K562 (cell line): Measurements from ENCODE around the gene HBM. TPM values are rescaled to one million over a fixed set of nuclear protein-coding genes. Genes with fewer than 3 reads are reported as not detected.

Experiments used
- ATAC-seq: fragments of 200-7000 bp; cut with Tn5 transposase; 3 replicates; pipeline ENCODE4 v1.9.1; 2020; ENCODE audit warnings: moderate library complexity
- BruUV-seq: library from RNA; stranded (reverse); fragments of 400-500 nt; replicated peaks from 2 replicates; lab custom pipeline; 2021; lab: Mats Ljungman, UMichigan
- CTCF ChIA-PET: fragments of 300-600 bp; formaldehyde crosslinking; extraction: SDS; loops from one replicate; lab custom pipeline; 2021; ENCODE audit warnings: low intra/inter-chr PET ratio; lab: Yijun Ruan, JAX
- POLR2A ChIA-PET: fragments of 300-600, 350-650 bp; sonication (Branson Sonifier 250); formaldehyde crosslinking; extraction: SDS; loops from one replicate; lab custom pipeline; 2021; ENCODE audit warnings: antibody characterized with exemption, inconsistent platforms; lab: Yijun Ruan, JAX
- DNase-seq, 4 experiments: peaks; one replicate each; pipeline versions ENCODE4 v3.0.0 to v3.0.0-alpha.2; 2011 to 2018; ENCODE audit warnings: low spot score in 3 of 4, mixed read lengths in 3 of 4; ENCODE audit errors: extremely low read depth in 1 of 4
- FAIRE-seq: peaks from 2 replicates; lab custom pipeline; 2011; peaks lifted over from hg19 to GRCh38; lab: Jason Lieb, UNC
- H2AFZ ChIP-seq: 2 replicates; pipeline ENCODE4 v1.6.0; 2011; ENCODE audit warnings: low read depth, low read length, control low read depth, inconsistent platforms
- H3K27ac ChIP-seq: fragments of 200-600 bp; 3 replicates; pipeline ENCODE4 v1.8.0; 2011; ENCODE audit warnings: low read depth, mild to moderate bottlenecking, control low read depth, inconsistent platforms, low read length, moderate library complexity, mixed read lengths; ENCODE audit errors: extremely low read depth
- H3K27me3 ChIP-seq, 2 experiments: fragments of 300-600 bp in 1 of 2; 2 replicates in 1 of 2; 3 replicates in 1 of 2; pipeline versions ENCODE4 v1.6.0 to v1.8.0; 2011; ENCODE audit warnings: inconsistent platforms in 2 of 2, low read length in 2 of 2, mild to moderate bottlenecking in 1 of 2, mixed read lengths in 1 of 2, moderate library complexity in 1 of 2; ENCODE audit not compliant: control insufficient read depth in 2 of 2, insufficient read depth in 2 of 2
- H3K36me3 ChIP-seq: fragments of 300-600 bp; 3 replicates; pipeline ENCODE4 v1.8.0; 2011; ENCODE audit warnings: mild to moderate bottlenecking, low read length, inconsistent platforms; ENCODE audit not compliant: control insufficient read depth, insufficient read depth
- H3K4me1 ChIP-seq, 2 experiments: fragments of 200-600 bp in 1 of 2; replicated peaks in 1 of 2; 2 replicates in 1 of 2; 3 replicates in 1 of 2; pipeline versions ENCODE4 v1.5.1 to v1.8.0; 2011; ENCODE audit warnings: inconsistent platforms in 2 of 2, low read length in 2 of 2, mild to moderate bottlenecking in 1 of 2, mixed read lengths in 1 of 2, moderate library complexity in 1 of 2; ENCODE audit not compliant: control insufficient read depth in 2 of 2, insufficient read depth in 2 of 2
- H3K4me2 ChIP-seq: 2 replicates; pipeline ENCODE4 v1.6.1; 2011; ENCODE audit warnings: low read length, control low read depth, inconsistent platforms, mixed read lengths; ENCODE audit not compliant: insufficient read depth
- H3K4me3 ChIP-seq: fragments of 200-600 bp; sonication (generic), shearing (Covaris generic); 2 replicates; pipeline ENCODE4 v1.5.1; 2016; ENCODE audit warnings: control low read depth, inconsistent platforms
- H3K79me2 ChIP-seq: fragments of 200-600 bp; 3 replicates; pipeline ENCODE4 v1.8.0; 2011; ENCODE audit warnings: low read length, inconsistent platforms; ENCODE audit not compliant: control insufficient read depth, insufficient read depth
- H3K9ac ChIP-seq, 2 experiments: 2 replicates each; pipeline versions ENCODE4 v1.6.0 to v1.6.1; 2011; ENCODE audit warnings: low read depth in 2 of 2, low read length in 2 of 2, control low read depth in 1 of 2, inconsistent platforms in 1 of 2, mild to moderate bottlenecking in 1 of 2, mixed read lengths in 1 of 2; ENCODE audit not compliant: insufficient read depth in 1 of 2
- H3K9me1 ChIP-seq: one replicate; pipeline ENCODE4 v1.6.0; 2011; ENCODE audit warnings: inconsistent platforms, mild to moderate bottlenecking, low read length, moderate library complexity; ENCODE audit not compliant: control insufficient read depth, insufficient read depth
- H3K9me3 ChIP-seq: replicated peaks from 2 replicates; pipeline ENCODE4 v1.5.1; 2011; ENCODE audit warnings: low read depth, low read length, inconsistent platforms; ENCODE audit not compliant: control insufficient read depth, insufficient read depth
- H4K20me1 ChIP-seq: replicated peaks from 2 replicates; pipeline ENCODE4 v1.6.1; 2011; ENCODE audit warnings: low read length, inconsistent platforms, mixed read lengths; ENCODE audit not compliant: control insufficient read depth, insufficient read depth
- CREB1 ChIP-seq, 2 experiments: sonication (generic) in 1 of 2; formaldehyde crosslinking in 1 of 2; IDR thresholded peaks; 2 replicates each; pipeline versions ENCODE4 v1.6.1 to v1.8.0; 2012 to 2022; ENCODE audit warnings: inconsistent platforms in 1 of 2, mild to moderate bottlenecking in 1 of 2, missing genetic modification reagents in 1 of 2, moderate library complexity in 1 of 2
- E2F3 ChIP-seq: fragments of 250-450 bp; sonication (Bioruptor Pico); IDR thresholded peaks from 2 replicates; pipeline ENCODE4 v1.4.0; 2020; ENCODE audit warnings: mild to moderate bottlenecking
- KLF16 ChIP-seq: IDR thresholded peaks from 2 replicates; pipeline ENCODE4 v1.6.1; 2016; ENCODE audit warnings: antibody characterized with exemption
- MTF1 ChIP-seq: fragments of 250-450 bp; sonication (Bioruptor Pico); IDR thresholded peaks from 2 replicates; pipeline ENCODE4 v1.9.0; 2021; ENCODE audit warnings: moderate library complexity, mild to moderate bottlenecking, inconsistent platforms, borderline replicate concordance
- MYNN ChIP-seq, 2 experiments: sonication (generic); formaldehyde crosslinking in 1 of 2; IDR thresholded peaks; 2 replicates each; pipeline versions ENCODE4 v1.5.0 to v1.6.1; 2016 to 2020; ENCODE audit warnings: antibody characterized with exemption in 1 of 2, missing genetic modification reagents in 1 of 2
- NFE2L1 ChIP-seq: fragments of 450-650 bp; IDR thresholded peaks from 2 replicates; pipeline ENCODE4 v1.6.1; 2016; ENCODE audit warnings: missing genetic modification characterization, low read depth, mild to moderate bottlenecking, missing compliant biosample characterization, moderate library complexity, borderline replicate concordance
- NFYB ChIP-seq: IDR thresholded peaks from 2 replicates; pipeline ENCODE4 v1.6.1; 2011; ENCODE audit warnings: mild to moderate bottlenecking, moderate library complexity; ENCODE audit not compliant: insufficient read length; ENCODE audit errors: extremely low read depth
- POLR2A ChIP-seq: fragments of 450-650 bp; conservative IDR thresholded peaks from 2 replicates; pipeline ENCODE4 v1.6.1; 2016
- POLR2G ChIP-seq: fragments of 200-400 bp; formaldehyde crosslinking; IDR thresholded peaks from 2 replicates; pipeline ENCODE4 v1.6.1; 2017; ENCODE audit warnings: low read depth, mild to moderate bottlenecking, antibody characterized with exemption, low read length, moderate library complexity
- PPARD ChIP-seq: fragments of 250-450 bp; sonication (Bioruptor Pico); IDR thresholded peaks from 2 replicates; pipeline ENCODE4 v1.8.0; 2022; ENCODE audit warnings: inconsistent platforms, mild to moderate bottlenecking, moderate library complexity
- SUPT5H ChIP-seq: fragments of 450-650 bp; IDR thresholded peaks from 2 replicates; pipeline ENCODE4 v1.6.1; 2016
- ZC3H11A ChIP-seq: IDR thresholded peaks from 2 replicates; pipeline ENCODE4 v1.6.1; 2012; ENCODE audit warnings: low read depth, low read length, improper control_type of control experiment
- ZNF277 ChIP-seq: fragments of 250-450 bp; sonication (Bioruptor Pico); IDR thresholded peaks from 2 replicates; pipeline ENCODE4 v1.8.0; 2022; ENCODE audit warnings: inconsistent platforms, mild to moderate bottlenecking, moderate library complexity, borderline replicate concordance
- ZNF551 ChIP-seq: fragments of 250-450 bp; sonication (Bioruptor Pico); IDR thresholded peaks from 2 replicates; pipeline ENCODE4 v1.5.0; 2021; ENCODE audit warnings: mild to moderate bottlenecking, moderate library complexity
- ZNF76 ChIP-seq: fragments of 250-450 bp; sonication (Bioruptor Pico); IDR thresholded peaks from 2 replicates; pipeline ENCODE4 v1.4.0; 2020; ENCODE audit warnings: mild to moderate bottlenecking, moderate library complexity, borderline replicate concordance
- WGBS: fragments of 100-300 bp; shearing (Covaris generic); methylation state at CpG from one replicate; pipeline ENCODE4 v1.1.6; 2016; ENCODE audit warnings: low coverage, mixed read lengths; ENCODE audit not compliant: insufficient coverage; ENCODE audit errors: missing lambda C conversion rate; 5-methylcytosine and 5-hydroxymethylcytosine counted together
- in situ Hi-C: fragments of 300-500 bp; cut with MboI; formaldehyde crosslinking; loops from 4 replicates; pipeline ENCODE4 v1.15.0; 2018; ENCODE audit warnings: inconsistent platforms, mixed read lengths
- intact Hi-C: fragments of 100-400 bp; cut with micrococcal nuclease; formaldehyde crosslinking; loops from 2 replicates; pipeline ENCODE4 v1.14.2; 2022
- polyA plus RNA-seq, 8 experiments: library from polyadenylated mRNA; depleted of rRNA in 4 of 8; stranded (reverse) in 5 of 8; unstranded in 3 of 8; fragments of >200 nt; fragmentation: Nextera tagmentation in 2 of 8; fragmentation: Illumina TruSeq in 1 of 8; extraction: Ambion mirVana in 2 of 8; extraction: Trizol in 1 of 8; gene quantifications; 2 replicates each; pipeline versions ENCODE4 v1.2.1 to v1.2.3, GENCODE V29; 2011 to 2014; ENCODE audit warnings: inconsistent platforms in 1 of 8, missing spikeins in 1 of 8
- total RNA-seq, 7 experiments: library from RNA; depleted of rRNA in 6 of 7; stranded (reverse); fragments of >200 nt in 6 of 7; fragmentation: Illumina TruSeq in 2 of 7; extraction: Trizol in 2 of 7; gene quantifications; 2 replicates each; pipeline versions ENCODE4 v1.2.1 to v1.2.3, GENCODE V29; 2011 to 2021; ENCODE audit warnings: low replicate concordance in 1 of 7
- TF ChIP-seq, protein P1 (sequence below): fragments of 250-450 bp; sonication (Bioruptor Pico); IDR thresholded peaks from 2 replicates; pipeline ENCODE4 v1.5.0; 2021

The HBM gene
- total and polyA plus RNA-seq, 9 of the 15 experiments (the other 6 are each of a cell fraction or from before 2014, with no cell fraction given): not detected

GRCh38 chr16:183005-183404, 17.2 kb downstream of the HBM start:
- 97% methylated on average over 5 of the region's 7 CpGs for WGBS
- H3K4me3 ChIP-seq: no peak overlapping the region
- intact Hi-C loops (no loop called here), in situ Hi-C loops (loop anchor here (5.0 kb wide), 1 partner anchor 76 kb away; no protein-coding TSS in a partner anchor)
- TF ChIP-seq, protein P1, sequence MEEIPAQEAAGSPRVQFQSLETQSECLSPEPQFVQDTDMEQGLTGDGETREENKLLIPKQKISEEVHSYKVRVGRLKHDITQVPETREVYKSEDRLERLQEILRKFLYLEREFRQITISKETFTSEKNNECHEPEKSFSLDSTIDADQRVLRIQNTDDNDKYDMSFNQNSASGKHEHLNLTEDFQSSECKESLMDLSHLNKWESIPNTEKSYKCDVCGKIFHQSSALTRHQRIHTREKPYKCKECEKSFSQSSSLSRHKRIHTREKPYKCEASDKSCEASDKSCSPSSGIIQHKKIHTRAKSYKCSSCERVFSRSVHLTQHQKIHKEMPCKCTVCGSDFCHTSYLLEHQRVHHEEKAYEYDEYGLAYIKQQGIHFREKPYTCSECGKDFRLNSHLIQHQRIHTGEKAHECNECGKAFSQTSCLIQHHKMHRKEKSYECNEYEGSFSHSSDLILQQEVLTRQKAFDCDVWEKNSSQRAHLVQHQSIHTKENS (CRISPR knock-in tag): no peak
- TF ChIP-seq KLF16 (no peak), NFE2L1 (no peak), ZC3H11A (no peak), ZNF76 (CRISPR knock-in tag) (no peak), NFYB (no peak), E2F3 (CRISPR knock-in tag) (no peak), ZNF277 (CRISPR knock-in tag) (no peak), SUPT5H (0 out of 2 replicates have a peak, but pooled peaks have one; percentile 15), POLR2G (peak; percentile 33), POLR2A (peak; percentile 26; the same call in 1 of the 2 replicates), MYNN (IDR thresholded peaks at IDR 0.05) (0 out of 2 replicates have a peak, but pooled peaks have one; percentile 14), MYNN (CRISPR knock-in tag; IDR thresholded peaks at IDR 0.05) (no peak), PPARD (CRISPR knock-in tag) (no peak), CREB1 (IDR thresholded peaks at IDR 0.05) (no peak), CREB1 (CRISPR knock-in tag; IDR thresholded peaks at IDR 0.05) (no peak), MTF1 (no peak), ZNF551 (no peak)
- DNase-seq (no peak), FAIRE-seq (no peak), ATAC-seq (no peak)
- no peaks in the 10 kb centered on the region for H3K9me3 ChIP-seq
- ChIA-PET POLR2A (interaction anchor here (0.9 to 1.2 kb wide), 3 partner anchors 12 to 118 kb away, joined by 3 to 5 read pairs (median 3); no protein-coding TSS in a partner anchor), CTCF (interaction anchor here (1.2 to 4.5 kb wide), 4 partner anchors 76 to 117 kb away, joined by 4 to 42 read pairs (median 34); no protein-coding TSS in a partner anchor)
- peaks cover 36% of the 10 kb centered on the region for H3K79me2 ChIP-seq
- H3K27me3 ChIP-seq: no peaks in the 10 kb centered on the region
- H3K9me1 ChIP-seq: peaks cover 3% of the 10 kb centered on the region
- TSS peak; percentile 30 for BruUV-seq
- H2AFZ ChIP-seq: no peak overlapping the region
- peaks cover 17 to 48% of the 10 kb centered on the region in 2 experiments; a peak in 4 of 5 replicates for H3K4me1 ChIP-seq
- H4K20me1 ChIP-seq: 0 out of 2 replicates have a peak, but pooled peaks cover 6% of the 10 kb centered on the region
- peaks cover 36% of the 10 kb centered on the region for H3K36me3 ChIP-seq
- H3K27ac ChIP-seq: no peak overlapping the region
- H3K9ac ChIP-seq: peak overlapping the region in 1 of 2 experiments; percentile 31; a peak in 1 of 4 replicates
- H3K4me2 ChIP-seq: no peak overlapping the region
